Transverse colon (tissue), 4 donors: ENCODE results near the gene ECEL1. TPM values are rescaled to one million over a fixed set of nuclear protein-coding genes. Genes with fewer than 3 reads are reported as not detected.

Experiments
- DNase-seq: peaks from one replicate; pipeline ENCODE4 v3.0.0-alpha.2; 2019
- H3K27ac ChIP-seq, 4 donors: fragments of 200-600 bp; sonication (generic); 2 replicates each; pipeline ENCODE4 v1.5.1; 2016 to 2018; ENCODE audit warnings: inconsistent platforms in 4 of 4
- H3K27me3 ChIP-seq: fragments of 200-600 bp; sonication (generic); 2 replicates; pipeline ENCODE4 v1.5.1; 2017; ENCODE audit warnings: inconsistent platforms
- H3K36me3 ChIP-seq, 4 donors: fragments of 200-600 bp; sonication (generic); 2 replicates each; pipeline ENCODE4 v1.5.1; 2017 to 2019; ENCODE audit warnings: inconsistent platforms in 4 of 4
- H3K4me1 ChIP-seq, 4 donors: fragments of 200-600 bp; sonication (generic); 2 replicates each; pipeline ENCODE4 v1.5.1; 2017 to 2020; ENCODE audit warnings: inconsistent platforms in 4 of 4
- H3K4me3 ChIP-seq, 4 donors: fragments of 200-600 bp; sonication (generic); 1 replicate in 1 of 4; 2 replicates in 3 of 4; pipeline versions ENCODE4 v1.5.1 to v1.6.1; 2017 to 2019; ENCODE audit warnings: inconsistent platforms in 4 of 4
- H3K9me3 ChIP-seq, 2 donors: fragments of 200-600 bp; sonication (generic); 2 replicates each; pipeline ENCODE4 v1.5.1; 2017 to 2019; ENCODE audit warnings: inconsistent platforms in 2 of 2
- EP300 ChIP-seq: sonication (generic); formaldehyde crosslinking; IDR thresholded peaks from one replicate; pipeline ENCODE4 v1.6.1; 2017; ENCODE audit warnings: antibody characterized with exemption, low read depth
- POLR2A ChIP-seq: fragments of 450-650 bp; IDR thresholded peaks from one replicate; pipeline ENCODE4 v1.6.1; 2016; ENCODE audit warnings: antibody characterized with exemption, mild to moderate bottlenecking, moderate library complexity
- POLR2AphosphoS5 ChIP-seq, 3 donors: sonication (generic); formaldehyde crosslinking; IDR thresholded peaks; one replicate each; pipeline ENCODE4 v1.6.1; 2016; ENCODE audit warnings: antibody characterized with exemption in 3 of 3
- WGBS, 2 donors: methylation state at CpG; one replicate each; pipeline ENCODE4 v1.1.5; 2018; ENCODE audit warnings: low coverage in 1 of 2; 5-methylcytosine and 5-hydroxymethylcytosine counted together
- in situ Hi-C, 4 donors: fragments of 200-750 bp; cut with MboI; loops; one replicate each; pipeline versions ENCODE4 v1.15.0 to v1.15.1; 2017; ENCODE audit warnings: low sequenced_read_pairs in 3 of 4, low pct_ligation_motif_present in 1 of 4, low pct_unique_long_range_greater_than_20kb in 1 of 4
- intact Hi-C: fragments of 100-400 bp; cut with DNase I; formaldehyde crosslinking; loops from one replicate; pipeline ENCODE4 v1.15.1; 2023; ENCODE audit warnings: low total_unique reads
- total RNA-seq, 4 donors: library from RNA; depleted of rRNA; stranded (reverse); fragments of >200 nt; gene quantifications; one replicate each; pipeline ENCODE4 v1.1.0, GENCODE V29; 2016
- TF ChIP-seq, protein P1 (sequence below), 5 experiments: fragments of 200-600 bp in 3 of 5; fragments of 450-650 bp in 2 of 5; sonication (generic) in 3 of 5; IDR thresholded peaks; 1 replicate in 2 of 5; 2 replicates in 3 of 5; pipeline ENCODE4 v1.5.1; 2016 to 2017; ENCODE audit warnings: antibody characterized with exemption in 5 of 5, inconsistent platforms in 3 of 5, mild to moderate bottlenecking in 2 of 5, moderate library complexity in 1 of 5

ECEL1 gene
- total RNA-seq, 4 donors from 2014 or later = not detected

GRCh38 chr2:232489516-232490220, 2.0 kb upstream of the ECEL1 start:
- intact Hi-C loops (no loop called here), in situ Hi-C loops (no loop called here)
- Histone ChIP-seq H3K9me3 (no peaks in the 10 kb centered on the region), H3K36me3 (no peaks in the 10 kb centered on the region), H3K4me1 (peaks cover 0 to 17% (median 7%) of the 10 kb centered on the region in 4 donors), H3K27ac (no peak overlapping the region), H3K4me3 (no peak overlapping the region), H3K27me3 (peaks cover 60% of the 10 kb centered on the region)
- TF ChIP-seq POLR2A = no peak
- TF ChIP-seq POLR2AphosphoS5 (IDR thresholded peaks at IDR 0.05) = no peak
- TF ChIP-seq EP300 = no peak
- TF ChIP-seq, protein P1, sequence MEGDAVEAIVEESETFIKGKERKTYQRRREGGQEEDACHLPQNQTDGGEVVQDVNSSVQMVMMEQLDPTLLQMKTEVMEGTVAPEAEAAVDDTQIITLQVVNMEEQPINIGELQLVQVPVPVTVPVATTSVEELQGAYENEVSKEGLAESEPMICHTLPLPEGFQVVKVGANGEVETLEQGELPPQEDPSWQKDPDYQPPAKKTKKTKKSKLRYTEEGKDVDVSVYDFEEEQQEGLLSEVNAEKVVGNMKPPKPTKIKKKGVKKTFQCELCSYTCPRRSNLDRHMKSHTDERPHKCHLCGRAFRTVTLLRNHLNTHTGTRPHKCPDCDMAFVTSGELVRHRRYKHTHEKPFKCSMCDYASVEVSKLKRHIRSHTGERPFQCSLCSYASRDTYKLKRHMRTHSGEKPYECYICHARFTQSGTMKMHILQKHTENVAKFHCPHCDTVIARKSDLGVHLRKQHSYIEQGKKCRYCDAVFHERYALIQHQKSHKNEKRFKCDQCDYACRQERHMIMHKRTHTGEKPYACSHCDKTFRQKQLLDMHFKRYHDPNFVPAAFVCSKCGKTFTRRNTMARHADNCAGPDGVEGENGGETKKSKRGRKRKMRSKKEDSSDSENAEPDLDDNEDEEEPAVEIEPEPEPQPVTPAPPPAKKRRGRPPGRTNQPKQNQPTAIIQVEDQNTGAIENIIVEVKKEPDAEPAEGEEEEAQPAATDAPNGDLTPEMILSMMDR (IDR thresholded peaks at IDR 0.05) = no peak
- WGBS, 2 donors = 71 to 78% methylated on average over 6 to 9 of the region's 9 CpGs
- no peak for DNase-seq

GRCh38 chr2:232488721-232489300, 1.2 kb upstream of the ECEL1 start:
- no peak overlapping the region for H3K27ac ChIP-seq
- no peaks in the 10 kb centered on the region for H3K9me3 ChIP-seq
- DNase-seq = no peak
- no peaks in the 10 kb centered on the region for H3K36me3 ChIP-seq
- H3K27me3 ChIP-seq = peaks cover 68% of the 10 kb centered on the region
- intact Hi-C loops = no loop called here
- TF ChIP-seq EP300 (no peak), POLR2A (no peak), POLR2AphosphoS5 (IDR thresholded peaks at IDR 0.05) (no peak)
- TF ChIP-seq, protein P1 (IDR thresholded peaks at IDR 0.05) = no peak
- H3K4me3 ChIP-seq = no peak overlapping the region
- WGBS, 2 donors = 84 to 86% methylated on average over 1 to 5 of the region's 5 CpGs
- in situ Hi-C loops = no loop called here
- peaks cover 0 to 17% (median 7%) of the 10 kb centered on the region in 4 donors for H3K4me1 ChIP-seq

GRCh38 chr2:232488097-232488711, 570 bp upstream of the ECEL1 start:
- no peak for DNase-seq
- no peak overlapping the region for H3K4me3 ChIP-seq

DNA sequence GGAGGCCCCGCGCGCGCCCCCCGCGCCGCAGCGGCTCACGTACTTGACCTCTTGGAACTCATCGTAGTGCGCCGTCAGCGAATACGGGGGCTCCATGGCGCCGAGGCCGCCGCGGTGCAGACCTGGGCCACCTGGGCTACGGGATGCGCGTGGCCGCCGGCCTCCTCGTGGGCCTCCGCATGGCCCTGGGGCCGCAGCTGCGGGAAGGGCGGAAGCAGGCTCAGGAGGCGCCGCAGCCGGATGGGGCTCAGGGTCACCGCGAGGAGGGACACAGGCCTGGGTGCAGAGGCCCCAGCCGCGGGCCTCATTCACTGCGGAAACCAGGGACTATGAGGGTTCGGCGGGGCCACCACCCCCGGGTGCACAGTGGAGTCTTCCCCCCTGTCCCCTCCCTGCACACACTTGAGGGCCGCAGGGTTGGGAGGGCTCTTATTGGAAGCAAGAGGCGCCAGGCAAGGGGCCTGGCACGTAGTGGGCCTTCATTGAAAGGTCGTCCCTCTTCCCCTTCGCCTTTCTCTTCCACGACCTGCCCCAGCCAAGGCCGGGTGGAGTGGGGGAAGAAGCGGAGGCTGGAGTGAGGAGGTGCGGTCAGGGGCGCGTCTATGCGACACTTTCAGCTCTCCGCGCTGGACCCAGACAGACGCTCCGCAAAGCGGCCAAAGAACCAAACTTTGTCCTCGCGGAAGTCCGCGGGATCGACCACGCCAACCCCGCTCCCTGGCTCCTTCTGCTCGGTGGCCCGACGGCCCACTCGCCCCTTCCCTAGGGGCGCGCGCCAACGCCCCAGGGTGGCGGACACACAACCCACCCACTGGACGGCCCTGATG, 863 bp downstream of the ECEL1 start:
- Histone ChIP-seq H3K4me3 (peak overlapping the region in 2 of 4 donors; percentile 19 to 28), H3K36me3 (no peaks in the 10 kb centered on the region), H3K27ac (no peak overlapping the region), H3K4me1 (peaks cover 0 to 17% (median 7%) of the 10 kb centered on the region in 4 donors), H3K27me3 (peaks cover 76% of the 10 kb centered on the region), H3K9me3 (no peaks in the 10 kb centered on the region)
- no peak for TF ChIP-seq POLR2A
- no peak for TF ChIP-seq POLR2AphosphoS5 (IDR thresholded peaks at IDR 0.05)
- no peak for TF ChIP-seq EP300
- TF ChIP-seq, protein P1 (IDR thresholded peaks at IDR 0.05) = no peak
- 0 to 7% methylated on average over 4 to 61 of the region's 74 CpGs for WGBS, 2 donors
- intact Hi-C loops = no loop called here
- in situ Hi-C loops = no loop called here
- no peak for DNase-seq

More at GRCh38 chr2:232488097-232488711, 570 bp upstream of the ECEL1 start:
- intact Hi-C loops (no loop called here), in situ Hi-C loops (no loop called here)
- Histone ChIP-seq H3K9me3 (no peaks in the 10 kb centered on the region), H3K4me1 (peaks cover 0 to 17% (median 7%) of the 10 kb centered on the region in 4 donors), H3K36me3 (no peaks in the 10 kb centered on the region), H3K27ac (no peak overlapping the region), H3K27me3 (peaks cover 74% of the 10 kb centered on the region)
- TF ChIP-seq POLR2A = no peak
- WGBS, 2 donors = 46% methylated on average over 13 of the region's 16 CpGs; no CpG with 5 or more reads in 1 of the 2 donors
